ENCODE measurements around the gene ZNF580. TPM values are rescaled to one million over a fixed set of nuclear protein-coding genes. Genes with fewer than 3 reads are reported as not detected.
A peak's percentile ranks its signal among the peaks of the same experiment; 100 is the strongest.

ZNF580 gene
- total RNA-seq, 1 experiment from 2014 or later: 32.0 TPM

GRCh38 chr19:55602104-55603001 lies 38.4 kb upstream of the ZNF580 start (continued):
- TF ChIP-seq ZSCAN18 (CRISPR knock-in tag; IDR thresholded peaks at IDR 0.05) (no peak), ZNF263 (CRISPR knock-in tag; IDR thresholded peaks at IDR 0.05; ENCODE audit: low read depth) (no peak), USF2 (CRISPR knock-in tag; IDR thresholded peaks at IDR 0.05) (no peak), ZNF219 (CRISPR knock-in tag; IDR thresholded peaks at IDR 0.05; ENCODE audit: borderline replicate concordance) (no peak), USF1 (CRISPR knock-in tag; IDR thresholded peaks at IDR 0.05) (no peak), SMAD4 (CRISPR knock-in tag; IDR thresholded peaks at IDR 0.05) (no peak), E2F1 (CRISPR knock-in tag; IDR thresholded peaks at IDR 0.05) (no peak), NR1H2 (CRISPR knock-in tag; IDR thresholded peaks at IDR 0.05) (no peak), FOXP4 (CRISPR knock-in tag; IDR thresholded peaks at IDR 0.05) (no peak), CREM (CRISPR knock-in tag; IDR thresholded peaks at IDR 0.05) (no peak)

- Mint-ChIP-seq H3K4me3 (peak overlapping the region; percentile 83; the same call in 1 of the 2 replicates), H3K9me3 (no peaks in the 10 kb centered on the region), H3K4me1 (peaks cover 34% of the 10 kb centered on the region), H3K27me3 (ENCODE audit: low read depth) (no peaks in the 10 kb centered on the region), H3K36me3 (peaks cover 13% of the 10 kb centered on the region), H3K27ac (peak overlapping the region; percentile 94)
- ATAC-seq (no peak), DNase-seq (ENCODE audit: low spot score) (no peak)
- ChIA-PET POLR2A (interaction anchor here (0.7 kb wide), 1 partner anchor 236 kb away, joined by 3 read pairs; no protein-coding TSS in a partner anchor), CTCF (interaction anchor here (2.3 kb wide), 1 partner anchor 51 kb away, joined by 9 read pairs; the partner anchor contains the start of gene U2AF2)
- no peak for TF ChIP-seq ZNF121 (CRISPR knock-in tag; IDR thresholded peaks at IDR 0.05)
- TF ChIP-seq FOXP1 (CRISPR knock-in tag; IDR thresholded peaks at IDR 0.05; ENCODE audit: borderline replicate concordance): no peak
- no peak for TF ChIP-seq AR (CRISPR knock-in tag; IDR thresholded peaks at IDR 0.05)
- no peak for TF ChIP-seq ZBTB21 (CRISPR knock-in tag; IDR thresholded peaks at IDR 0.05; ENCODE audit: borderline replicate concordance)
- TF ChIP-seq USF2 (CRISPR knock-in tag; IDR thresholded peaks at IDR 0.05): no peak
- no peak for TF ChIP-seq CREM (CRISPR knock-in tag; IDR thresholded peaks at IDR 0.05)
- TF ChIP-seq CDX4 (CRISPR knock-in tag; IDR thresholded peaks at IDR 0.05; ENCODE audit: borderline replicate concordance): no peak
- no peak for TF ChIP-seq TCF7 (CRISPR knock-in tag; IDR thresholded peaks at IDR 0.05; ENCODE audit: low read depth)
- no peak for TF ChIP-seq ZNF232 (CRISPR knock-in tag; IDR thresholded peaks at IDR 0.05)
- no peak for TF ChIP-seq ZNF219 (CRISPR knock-in tag; IDR thresholded peaks at IDR 0.05; ENCODE audit: borderline replicate concordance)
- TF ChIP-seq SP1 (CRISPR knock-in tag; conservative IDR thresholded peaks at IDR 0.05): no peak
Observed at GRCh38 chr19:55603115-55603514, 37.7 kb upstream of the ZNF580 start.

All from WTC11 (cell line).